ENCODE data around the gene LCOR.

Gene LCOR

DNA sequence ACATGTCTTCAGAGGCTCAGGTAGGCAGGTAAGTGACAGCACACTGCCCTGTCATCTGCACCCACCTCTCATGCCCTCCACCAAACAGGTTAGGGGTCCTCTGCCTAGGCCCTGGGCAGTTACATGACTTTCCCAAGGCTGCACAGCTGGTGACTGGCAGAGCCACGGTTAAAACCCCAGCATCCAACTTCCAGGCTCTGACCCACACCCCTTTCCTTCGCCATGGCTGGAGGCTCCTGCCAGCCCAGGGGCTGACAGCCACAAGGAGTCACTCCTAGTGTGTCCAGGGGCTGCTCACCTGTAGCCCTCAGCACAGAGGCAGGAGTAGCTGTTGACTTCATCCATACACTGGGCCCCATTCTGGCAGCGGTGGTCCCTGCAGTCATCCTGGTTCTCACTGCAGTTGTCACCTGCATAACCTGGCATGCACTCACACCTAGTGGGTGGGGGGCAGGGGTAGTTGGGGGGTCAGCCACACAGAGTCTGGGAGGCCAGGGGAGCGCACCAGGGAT, 178.7 kb downstream of the LCOR start:
- no peak for DNase-seq (ENCODE audit: low read depth in 2 of 2)

DNA sequence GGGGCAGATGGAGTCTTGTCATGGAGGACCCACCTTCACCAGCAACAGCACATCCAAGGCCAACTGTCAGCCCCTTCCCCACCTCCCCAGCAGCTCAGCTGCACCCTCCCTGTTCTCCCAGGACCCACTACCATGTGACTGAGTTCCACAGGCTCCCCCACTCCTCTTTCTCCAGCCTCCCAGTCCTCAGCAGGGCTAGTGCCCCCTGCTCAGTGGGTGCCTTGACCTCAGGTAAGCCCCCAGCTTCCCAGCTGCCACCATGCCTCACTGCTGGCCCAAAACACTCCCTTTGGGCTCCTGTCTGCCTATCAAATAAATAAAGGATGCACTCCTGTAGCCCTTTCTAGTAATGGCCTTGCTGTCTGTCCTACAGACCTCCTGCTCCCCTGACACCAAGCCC, 179.3 kb downstream of the LCOR start:
- DNase-seq (ENCODE audit: low read depth in 2 of 2), result no peak

DNA sequence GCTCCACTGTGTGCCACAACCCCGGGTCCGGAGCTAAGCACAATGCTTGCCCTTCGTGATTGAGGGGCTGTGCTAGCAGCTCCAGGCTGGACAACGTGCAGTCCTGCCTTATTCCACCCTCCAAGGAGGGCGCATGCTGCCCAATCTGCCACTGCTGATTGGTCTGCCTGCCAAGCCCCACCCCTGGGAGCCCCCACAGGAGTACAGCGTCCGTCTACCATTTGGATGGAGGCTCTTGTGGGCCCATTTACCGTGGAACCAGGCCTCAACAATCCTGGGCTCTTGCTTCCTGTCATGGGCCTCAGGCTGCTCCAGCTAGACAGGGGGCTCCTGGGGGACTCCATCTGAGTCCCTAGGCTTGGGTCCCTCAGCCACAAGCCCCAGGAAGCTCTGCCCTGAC, 180.4 kb downstream of the LCOR start:
- DNase-seq (ENCODE audit: low read depth in 2 of 2), result no peak

DNA sequence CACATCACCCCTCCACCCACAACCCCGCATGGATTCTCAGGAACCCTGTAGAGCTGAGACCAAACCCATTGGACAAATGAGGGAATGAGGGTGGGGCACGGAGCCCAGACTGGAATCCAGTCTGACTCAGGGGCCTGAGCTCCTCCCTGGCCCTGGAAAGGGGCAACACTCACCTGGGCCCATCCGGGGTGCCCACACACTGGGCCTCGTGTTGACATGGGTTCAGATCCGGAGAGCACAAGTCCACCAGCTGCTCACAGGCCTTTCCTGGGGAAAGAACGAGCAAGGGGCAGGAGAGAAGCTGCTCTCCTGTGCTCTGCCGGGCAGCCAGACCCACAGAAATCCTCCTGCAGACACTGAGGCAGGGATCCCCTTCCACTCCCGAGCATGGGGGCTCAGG, 181.5 kb downstream of the LCOR start:
- DNase-seq (ENCODE audit: low read depth in 2 of 2), result no peak

DNA sequence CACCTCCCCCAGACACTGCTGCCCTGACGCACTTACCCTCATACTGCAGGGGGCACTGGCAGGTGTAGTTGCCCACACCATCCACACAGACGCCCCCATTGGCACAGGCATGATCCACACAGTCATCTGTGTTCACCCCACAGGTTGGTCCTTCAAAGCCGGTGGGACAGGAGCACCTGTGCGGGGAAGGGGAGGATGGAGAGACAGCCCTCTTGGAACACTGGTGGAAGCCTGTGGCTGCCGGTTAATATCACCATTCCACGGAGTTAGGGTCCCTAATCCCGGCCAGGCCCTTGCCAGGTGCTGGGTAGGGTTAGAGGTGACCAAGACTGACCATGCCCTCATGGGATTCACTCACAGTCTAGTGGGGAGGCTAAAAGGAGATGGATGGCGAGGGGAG, 181.9 kb downstream of the LCOR start:
- no peak for DNase-seq (ENCODE audit: low read depth in 2 of 2)

DNA sequence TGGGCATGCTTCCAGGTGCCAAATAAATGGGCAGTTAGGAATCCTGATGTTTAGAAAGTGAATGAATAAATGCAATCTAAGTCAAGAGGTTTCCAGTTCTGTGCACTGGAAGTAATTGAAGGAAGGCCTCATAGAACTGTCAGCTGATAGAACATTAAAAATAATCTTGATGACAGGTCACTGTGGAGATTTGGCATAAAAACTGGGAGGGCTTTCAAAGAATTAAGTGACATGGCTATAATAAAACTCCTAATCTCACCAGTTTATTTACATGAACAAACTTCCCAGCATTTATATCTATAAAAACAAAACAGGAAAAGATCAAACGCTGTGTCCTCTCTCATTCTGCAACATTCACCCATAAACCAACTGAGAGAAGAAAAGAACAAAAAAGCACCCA, 183.1 kb downstream of the LCOR start:
- no peak for DNase-seq (ENCODE audit: low read depth in 2 of 2)

DNA sequence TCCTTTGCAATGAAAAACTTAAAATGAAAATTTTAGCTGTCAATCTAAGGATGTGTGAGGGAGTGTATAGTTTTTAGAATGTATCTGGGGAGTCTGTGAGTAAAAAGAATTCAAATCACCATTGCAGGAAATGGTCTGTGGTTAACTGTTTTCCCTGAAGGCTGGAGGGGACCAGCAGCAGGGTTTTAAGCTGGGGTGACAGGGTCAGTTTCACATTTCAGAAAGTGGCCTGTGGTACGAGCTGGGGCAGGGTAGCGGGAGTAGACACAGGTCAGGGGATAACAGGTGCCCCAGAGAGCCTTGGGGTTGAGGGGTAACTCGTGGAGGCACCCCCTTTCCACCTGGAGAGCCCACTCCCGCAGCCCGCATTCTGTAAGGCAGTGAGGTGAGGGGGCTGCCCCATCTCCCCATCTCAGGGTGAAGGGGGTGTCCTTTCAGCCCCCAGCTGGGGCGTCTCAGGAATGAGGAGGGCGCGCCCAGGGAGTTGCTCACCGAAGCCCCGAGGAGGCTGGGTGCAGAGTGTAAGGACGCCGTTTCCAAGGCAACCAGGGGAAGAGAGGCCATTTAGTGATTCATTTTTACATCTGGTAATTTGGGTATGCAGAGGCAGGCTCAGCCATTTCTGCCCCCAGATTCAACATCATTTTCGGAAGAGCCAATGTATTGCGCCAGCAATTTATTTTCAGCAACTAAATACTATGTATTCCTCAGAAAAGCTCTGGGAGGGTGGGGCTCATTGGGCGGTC, 184.8 kb downstream of the LCOR start:
- no peak for DNase-seq (ENCODE audit: low read depth in 2 of 2)

DNA sequence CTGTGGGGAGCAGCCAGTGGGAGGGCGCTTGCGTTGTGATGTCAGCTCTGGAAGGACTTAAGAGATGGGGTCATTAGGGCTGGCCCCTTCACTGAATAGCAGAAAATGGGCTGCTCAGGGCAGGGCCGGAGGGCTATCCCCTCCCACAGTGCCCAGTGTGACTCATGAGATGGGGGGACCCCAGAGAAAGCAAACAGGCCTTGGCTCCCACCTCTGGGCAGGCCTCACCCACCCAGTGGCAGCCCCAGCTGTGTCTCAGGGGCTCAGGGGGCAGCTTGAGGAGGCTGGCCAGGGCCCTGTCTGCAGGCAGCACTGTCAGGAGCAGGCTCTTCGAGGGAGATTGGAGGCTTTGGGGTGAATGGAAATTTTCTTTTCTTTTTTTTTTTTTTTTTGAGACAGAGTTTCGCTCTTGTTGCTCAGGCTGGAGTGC, 185.4 kb downstream of the LCOR start:
- no peak for DNase-seq (ENCODE audit: low read depth in 2 of 2)

DNA sequence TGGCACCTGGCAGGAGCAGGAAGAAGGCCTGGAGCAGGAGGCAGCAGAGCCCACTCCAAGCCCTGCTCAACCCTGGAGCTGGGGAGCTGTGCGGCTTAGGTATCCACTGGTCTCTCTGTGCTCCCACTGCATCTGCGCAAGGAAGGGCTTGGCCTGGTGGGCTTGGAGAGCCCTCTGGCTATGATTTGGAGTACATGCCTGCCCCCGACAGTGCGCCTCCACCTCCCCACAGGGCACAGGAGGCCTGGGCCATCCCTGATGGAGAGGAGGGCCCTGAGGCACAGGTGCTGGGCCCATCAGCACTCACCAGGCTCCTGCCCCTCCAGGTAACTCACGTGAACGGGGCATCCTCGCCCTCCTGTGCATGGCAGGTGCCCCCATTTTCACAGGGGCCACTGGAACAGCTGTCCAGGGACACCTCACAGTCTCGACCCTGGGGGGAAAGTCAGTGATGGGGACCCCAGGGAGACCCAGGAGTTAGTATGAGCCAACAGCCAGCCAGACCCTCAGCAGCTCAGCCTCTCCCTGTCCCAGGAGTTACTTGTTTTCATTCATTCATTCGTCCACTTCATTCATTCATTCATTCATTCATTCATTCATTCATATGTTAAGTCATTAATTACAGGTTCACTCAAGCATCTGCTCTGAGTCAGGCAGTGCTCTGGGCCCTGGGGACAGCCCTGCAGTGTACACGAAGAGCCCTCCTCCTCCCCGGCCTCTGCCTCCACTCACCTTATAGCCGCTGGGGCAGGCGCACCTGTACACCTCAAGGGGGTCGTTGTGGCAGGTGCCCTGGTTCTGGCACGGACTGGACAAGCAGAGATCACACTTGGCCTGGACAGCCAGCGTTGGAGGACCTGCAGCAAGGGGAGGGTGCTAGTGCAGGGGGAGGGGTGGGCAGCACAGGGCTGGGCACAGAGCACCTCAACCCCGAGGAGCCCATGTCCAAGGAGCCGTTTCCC, 186.4 kb downstream of the LCOR start:
- DNase-seq (ENCODE audit: low read depth in 2 of 2), result no peak

DNA sequence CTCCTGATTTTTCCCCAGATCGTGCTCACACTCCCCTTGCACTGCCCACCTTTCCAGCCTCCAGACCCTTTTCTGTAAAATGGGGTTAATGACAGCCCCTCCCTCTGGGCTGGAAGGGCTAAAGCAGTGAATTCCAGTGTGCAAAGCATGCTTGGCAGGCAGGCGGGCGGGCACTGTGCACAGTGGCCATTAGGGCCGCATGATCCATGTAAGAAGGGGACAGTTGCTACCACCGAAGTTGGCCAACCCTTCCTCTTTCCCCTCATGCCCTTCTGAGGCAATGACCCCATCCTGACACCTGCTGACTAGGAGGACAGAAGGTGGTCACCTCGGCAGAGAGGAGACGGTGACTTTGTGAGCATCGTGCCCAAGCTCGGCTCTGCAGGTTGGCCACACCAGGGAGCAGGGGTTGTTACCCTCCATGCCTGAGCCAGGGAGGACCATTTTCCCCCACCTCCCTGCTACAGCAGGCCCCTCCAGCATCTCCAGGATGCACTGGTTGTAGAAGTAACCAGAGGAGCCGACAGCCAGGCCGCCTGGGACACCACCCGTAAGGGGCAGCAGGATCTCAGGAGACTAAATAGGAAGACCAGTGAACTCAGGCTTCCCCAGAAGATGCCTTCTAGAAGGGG, 187.2 kb downstream of the LCOR start:
- no peak for DNase-seq (ENCODE audit: low read depth in 2 of 2)

DNA sequence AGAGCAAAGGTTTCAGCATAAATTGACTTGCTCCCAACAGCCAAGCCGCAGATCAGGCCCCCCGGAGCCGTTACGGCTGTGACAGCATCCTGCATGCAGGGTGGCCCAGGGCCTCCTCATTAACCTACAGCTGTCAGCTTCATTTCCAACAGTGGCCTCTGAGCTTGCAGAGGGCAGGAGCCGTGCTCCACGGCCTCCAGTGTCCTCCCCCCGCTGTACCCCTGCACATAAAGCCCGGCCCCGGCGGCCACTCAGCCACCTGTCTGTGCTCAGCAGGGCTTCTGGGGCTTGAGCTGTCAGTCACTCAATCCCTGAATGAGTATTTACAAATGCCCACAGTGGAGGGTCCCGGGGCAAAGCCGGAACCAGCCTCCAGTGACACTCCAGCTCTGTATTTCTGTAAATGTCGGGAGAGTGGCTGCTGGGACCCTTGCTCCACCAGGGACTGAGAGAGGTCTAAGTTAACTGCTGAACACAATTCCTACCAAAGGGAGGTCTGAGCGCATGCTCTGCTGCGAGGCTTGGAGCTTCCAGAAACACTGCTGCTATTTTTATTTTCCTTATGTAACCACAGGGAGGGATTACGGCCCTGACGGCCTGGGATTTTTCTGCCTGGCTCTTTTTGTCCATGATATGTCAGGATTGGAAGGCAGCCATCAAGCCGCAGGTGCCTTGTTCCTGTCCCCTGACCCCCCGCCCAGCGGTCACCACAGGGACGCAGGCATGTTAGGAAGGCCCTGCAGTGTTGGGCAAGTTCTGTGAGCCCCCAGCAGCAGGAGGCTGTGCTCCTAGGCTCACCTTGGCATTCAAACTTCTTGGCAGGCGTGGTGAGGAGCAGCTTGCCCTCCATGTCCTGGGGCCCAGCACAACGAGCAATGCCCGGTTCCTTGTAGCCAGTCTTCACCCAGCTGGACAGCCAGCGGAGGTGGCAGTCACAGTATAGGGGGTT, 188.6 kb downstream of the LCOR start:
- DNase-seq (ENCODE audit: low read depth in 2 of 2), result no peak

DNA sequence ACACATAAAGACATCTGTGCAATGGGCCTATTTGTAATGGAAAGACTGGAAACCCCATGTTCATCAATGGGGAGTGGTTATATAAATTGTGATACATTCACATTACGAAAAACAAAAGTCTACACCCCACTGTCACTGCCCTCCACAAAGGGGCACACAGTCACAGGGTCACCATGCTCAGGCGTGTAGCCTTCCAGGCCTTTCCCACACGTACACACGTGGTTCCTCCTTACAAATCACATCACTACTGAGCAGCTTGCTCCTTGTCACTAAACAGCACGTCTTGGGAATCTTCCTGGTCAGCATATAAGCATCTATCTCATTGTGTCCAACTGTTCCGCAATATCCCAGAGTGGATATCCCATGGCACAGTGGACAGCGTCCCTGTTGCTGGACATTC, 190.5 kb downstream of the LCOR start:
- no peak for DNase-seq (ENCODE audit: low read depth in 2 of 2)

DNA sequence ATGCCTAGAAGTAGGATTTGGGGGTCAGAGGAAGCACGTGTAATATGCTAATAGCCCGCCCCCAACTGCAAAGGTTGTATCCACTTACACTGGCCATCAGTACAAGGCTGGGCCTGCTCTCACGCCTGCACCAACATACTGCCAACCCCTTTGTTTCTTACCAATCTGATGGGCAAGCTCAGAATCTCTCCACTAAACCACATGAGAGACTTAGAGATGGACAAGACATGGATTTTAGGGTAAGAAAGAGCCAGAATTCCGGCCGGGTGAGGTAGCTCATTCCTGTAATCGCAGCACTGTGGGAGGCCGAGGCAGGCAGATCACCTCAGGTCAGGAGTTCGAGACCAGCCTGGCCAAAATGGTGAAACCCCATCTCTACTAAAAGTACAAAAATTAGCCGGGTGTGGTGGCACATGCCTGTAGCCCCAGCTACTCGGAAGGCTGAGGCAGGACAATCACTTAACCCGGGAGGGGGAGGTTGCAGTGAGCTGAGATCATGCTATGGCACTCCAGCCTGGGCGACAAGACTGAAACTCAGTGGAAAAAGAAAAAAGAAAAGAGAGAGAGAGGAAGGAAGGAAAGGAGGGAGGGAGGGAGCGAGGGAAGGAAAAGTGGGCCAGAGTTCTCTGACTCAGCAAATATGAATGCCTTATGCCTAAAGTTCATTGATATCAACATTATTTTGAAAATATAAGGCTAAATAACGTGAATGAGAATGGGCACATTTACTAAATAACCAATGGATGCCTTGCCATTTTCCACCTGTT, 191.5 kb downstream of the LCOR start:
- DNase-seq (ENCODE audit: low read depth in 2 of 2), result no peak

DNA sequence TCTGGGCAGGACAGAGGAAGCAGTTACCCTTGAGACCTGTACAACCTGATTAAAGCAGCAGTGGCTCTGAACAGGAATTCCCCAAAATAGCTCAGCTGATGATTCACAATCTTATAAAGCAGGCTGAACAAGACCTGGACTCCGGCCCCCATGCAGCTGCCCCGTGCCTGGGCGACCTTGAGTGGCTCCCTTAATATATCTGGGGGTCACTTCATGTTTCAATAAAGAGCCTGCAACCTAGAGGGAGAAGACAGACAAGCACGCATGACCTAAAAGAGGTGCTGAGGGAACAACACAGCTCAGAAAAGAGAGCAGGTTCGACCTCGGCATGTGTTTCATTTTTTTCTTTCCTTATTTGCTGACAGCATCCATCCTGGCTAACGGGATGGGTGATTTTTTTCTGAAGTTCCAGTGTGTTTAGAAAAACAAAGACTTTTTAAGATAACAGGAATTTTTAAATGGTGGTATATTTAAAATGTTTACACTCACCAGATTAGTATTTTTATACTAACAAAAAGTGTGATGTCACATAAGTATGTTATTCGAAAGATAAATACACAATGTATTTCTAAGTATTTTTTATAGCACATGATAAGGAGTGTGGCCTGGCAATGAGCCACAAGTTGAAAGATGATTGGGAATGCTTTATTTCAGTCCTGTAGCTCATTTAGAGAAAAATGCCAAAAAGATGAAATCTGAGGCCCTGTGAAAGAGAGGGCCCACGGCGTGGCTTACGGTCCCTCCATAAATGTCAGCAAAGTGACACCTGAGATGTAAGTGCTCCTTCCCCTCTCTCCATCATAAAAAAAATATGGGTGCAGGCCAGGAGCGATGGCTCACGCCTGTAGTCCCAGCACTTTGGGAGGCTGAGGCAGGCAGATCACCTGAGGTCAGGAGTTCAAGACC, 192.3 kb downstream of the LCOR start:
- DNase-seq (ENCODE audit: low read depth in 2 of 2), result no peak

DNA sequence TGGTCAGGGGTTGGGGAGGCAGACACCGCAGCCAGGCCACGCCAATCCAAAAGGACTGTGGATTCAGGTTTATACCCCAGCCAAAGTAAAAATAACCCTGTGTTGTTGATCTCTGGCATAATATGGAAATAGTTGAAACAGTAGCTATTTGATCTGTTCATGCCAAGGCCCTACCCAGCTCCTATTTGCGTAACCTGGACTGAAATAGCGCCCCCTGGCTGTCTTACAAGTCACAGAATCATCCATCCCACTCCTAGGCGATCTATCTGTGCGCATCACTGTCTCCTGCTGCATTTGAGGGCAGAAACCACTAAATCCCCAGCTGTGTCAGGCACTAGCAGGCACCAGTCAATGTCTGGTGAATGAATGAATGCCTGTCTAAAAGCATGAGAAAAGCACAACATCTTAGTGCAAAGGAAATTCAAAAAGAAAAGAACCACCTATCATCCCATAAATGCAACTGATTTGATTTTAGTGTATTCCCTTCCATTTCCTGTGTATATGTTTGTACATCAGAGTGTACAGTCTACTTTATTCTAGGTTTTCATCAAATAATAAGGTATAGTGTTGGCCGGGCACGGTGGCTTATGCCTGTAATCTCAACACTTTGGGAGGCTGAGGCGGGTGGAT, 193.6 kb downstream of the LCOR start:
- peak in 1 of 2 donors; percentile 34 for DNase-seq (ENCODE audit: low read depth in 2 of 2)

DNA sequence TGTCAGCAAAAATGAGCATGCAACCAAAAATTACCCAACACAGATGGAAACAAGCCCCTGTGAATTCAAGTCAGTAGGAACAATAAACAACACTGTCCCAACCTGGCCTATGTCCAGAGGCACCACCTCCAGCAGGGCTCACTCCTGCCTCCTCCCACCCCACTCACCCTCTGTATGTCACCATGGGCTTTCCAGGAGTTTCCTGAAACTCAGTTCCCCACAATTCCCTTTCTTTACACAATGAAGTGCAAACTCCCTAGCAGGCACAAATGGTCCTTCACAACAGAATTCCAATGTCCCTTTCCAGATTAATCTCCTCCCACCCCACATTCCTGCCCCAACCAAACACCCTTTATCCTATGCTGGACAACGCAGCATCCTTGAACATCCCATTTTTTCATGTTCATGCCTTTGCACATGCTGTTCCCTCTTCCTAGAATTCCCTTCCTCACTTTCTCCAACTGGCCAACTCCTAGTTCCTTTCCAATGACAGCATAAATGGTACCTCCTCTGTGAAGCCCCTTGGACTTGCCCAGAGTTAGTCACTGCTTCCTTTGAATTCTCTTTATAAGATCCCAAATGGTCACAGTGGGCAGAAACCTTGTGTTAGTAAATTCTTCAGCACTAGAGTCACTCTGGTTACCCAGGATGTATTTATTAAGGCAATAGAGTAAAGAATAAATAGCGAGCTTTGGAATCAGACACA, 196.2 kb downstream of the LCOR start:
- DNase-seq (ENCODE audit: low read depth in 2 of 2), result no peak

DNA sequence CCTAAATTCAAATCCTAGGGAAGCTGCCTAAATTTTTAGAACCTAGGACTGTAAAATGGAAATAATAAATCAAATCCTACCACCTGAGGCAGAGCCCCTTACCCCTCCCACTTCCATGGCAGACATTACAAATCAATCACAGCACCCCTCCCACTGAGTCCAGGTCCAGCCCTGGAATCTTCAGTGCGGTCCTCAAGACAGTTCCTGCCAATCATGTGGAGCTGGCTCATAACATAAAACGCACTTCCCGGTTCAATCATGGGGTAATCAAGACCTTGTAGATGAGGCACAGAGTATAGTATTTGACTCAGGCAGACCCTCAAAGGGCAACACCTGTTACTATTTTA, 196.7 kb downstream of the LCOR start:
- DNase-seq (ENCODE audit: low read depth in 2 of 2), result no peak

DNA sequence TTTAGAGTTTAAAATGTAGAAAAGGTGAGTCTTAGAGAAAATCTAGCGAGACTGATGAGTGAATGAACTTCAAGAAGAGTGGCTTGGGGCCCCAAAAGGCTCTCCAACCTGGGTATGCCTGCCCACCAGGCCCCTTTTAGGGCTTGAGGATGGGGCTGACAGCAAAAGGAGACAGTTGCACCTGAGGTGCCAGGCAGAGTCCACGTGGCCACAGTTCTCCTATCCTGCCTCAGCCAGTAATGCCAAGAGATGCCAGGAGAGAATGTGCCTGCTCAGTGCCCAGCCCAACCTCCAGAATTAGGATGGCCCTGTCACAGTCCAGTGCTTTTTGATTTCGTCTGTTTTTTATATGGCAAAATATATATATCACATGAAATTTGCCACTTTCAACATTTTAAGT, 197.2 kb downstream of the LCOR start:
- no peak for DNase-seq (ENCODE audit: low read depth in 2 of 2)

Data from stimulated activated CD8-positive, alpha-beta memory T cell treated with anti-CD3 and anti-CD28 coated beads, Interleukin-7, amount 100 ng/mL, for 1 hour (primary cell).